Right forelimb (tissue), 1 donor: ENCODE measurements around the gene CCDC9.

Experiments used
- DNase-seq: peaks from one replicate; pipeline ENCODE4 v3.0.0-alpha.2; 2018

CCDC9 gene

GRCh38 chr19:47255879-47256692, at the start of gene CCDC9:
Gene CCDC9, plus strand, starts transcription at chr19:47256525. Its CDS starts 1,876 bp downstream, at chr19:47258401.
- peak; percentile 98 for DNase-seq

- no peak for DNase-seq
These were observed 46.8 kb upstream of the CCDC9 start for GRCh38 chr19:47209319-47210179.

- DNase-seq, result no peak
These were observed 46.2 kb upstream of the CCDC9 start for GRCh38 chr19:47210180-47210490.

GRCh38 chr19:47210689-47211316, 45.5 kb upstream of the CCDC9 start:
- peak; percentile 82 for DNase-seq

- no peak for DNase-seq
These were observed 40.7 kb upstream of the CCDC9 start for GRCh38 chr19:47215581-47215980.

- DNase-seq, result no peak
These were observed 35.1 kb upstream of the CCDC9 start for GRCh38 chr19:47221080-47221841.

- no peak for DNase-seq
These were observed 34.4 kb upstream of the CCDC9 start for GRCh38 chr19:47221890-47222289.

GRCh38 chr19:47225746-47226425, 30.4 kb upstream of the CCDC9 start:
- DNase-seq, result peak; percentile 93

GRCh38 chr19:47226426-47227351, 29.6 kb upstream of the CCDC9 start:
- peak; percentile 75 for DNase-seq

GRCh38 chr19:47227352-47228167, 28.8 kb upstream of the CCDC9 start:
- peak; percentile 81 for DNase-seq

- DNase-seq, result peak; percentile 52
These were observed 28.0 kb upstream of the CCDC9 start for GRCh38 chr19:47228168-47228936.

- DNase-seq, result peak; percentile 52
These were observed 27.2 kb upstream of the CCDC9 start for GRCh38 chr19:47228937-47229675.

GRCh38 chr19:47229676-47230053, 26.7 kb upstream of the CCDC9 start:
- DNase-seq, result peak; percentile 60

GRCh38 chr19:47230054-47230920, 26.0 kb upstream of the CCDC9 start:
- peak; percentile 77 for DNase-seq

- DNase-seq, result no peak
These were observed 25.5 kb upstream of the CCDC9 start, which contains the start of gene BBC3 for GRCh38 chr19:47230921-47231214. Gene BBC3, minus strand, starts transcription at chr19:47231199. Its CDS starts 2,768 bp downstream, at chr19:47228431.

GRCh38 chr19:47231215-47232054, 24.9 kb upstream of the CCDC9 start:
- DNase-seq, result peak; percentile 91
